OCI-LY7 (cell line): ENCODE data around the gene GSTT2. TPM values are rescaled to one million over a fixed set of nuclear protein-coding genes. Genes with fewer than 3 reads are reported as not detected.
"Not testable (repeated sequence)": the region's sequence is repeated elsewhere in the genome, so short reads cannot be mapped to it uniquely, and the experiment has no call there.

Experiments used
- BruUV-seq: library from RNA; stranded (reverse); fragments of 400-500 nt; replicated peaks from 2 replicates; lab custom pipeline; 2021; lab: Mats Ljungman, UMichigan
- CTCF ChIA-PET: fragments of 300-600 bp; sonication (Branson Sonifier 250); formaldehyde crosslinking; loops from one replicate; lab custom pipeline; 2022; ENCODE audit warnings: antibody characterized with exemption; ENCODE audit not compliant: unreplicated experiment; lab: Charles Lee
- POLR2A ChIA-PET: fragments of 300-600 bp; sonication (Branson Sonifier 250); formaldehyde crosslinking; loops from one replicate; lab custom pipeline; 2022; ENCODE audit warnings: antibody characterized with exemption; lab: Charles Lee
- DNase-seq: peaks from one replicate; pipeline ENCODE4 v3.0.0-alpha.2; 2015; ENCODE audit warnings: low spot score
- H2AFZ ChIP-seq: fragments of 200-600 bp; sonication (generic), shearing (Covaris generic); 2 replicates; pipeline ENCODE4 v1.6.1; 2014; ENCODE audit warnings: mild to moderate bottlenecking, antibody characterized with exemption, low read length, moderate library complexity
- H3K27ac ChIP-seq: fragments of 200-600 bp; sonication (generic); 2 replicates; pipeline ENCODE4 v1.5.1; 2014; ENCODE audit warnings: mixed run types, low read depth, mild to moderate bottlenecking, moderate library complexity, low read length, inconsistent platforms; ENCODE audit not compliant: poor library complexity, severe bottlenecking
- H3K36me3 ChIP-seq: fragments of 200-600 bp; sonication (generic); 2 replicates; pipeline ENCODE4 v1.6.1; 2014; ENCODE audit warnings: mild to moderate bottlenecking, antibody characterized with exemption, low read length, moderate library complexity, mixed read lengths; ENCODE audit not compliant: insufficient read depth
- H3K4me1 ChIP-seq: fragments of 200-600 bp; sonication (generic); 2 replicates; pipeline ENCODE4 v1.5.1; 2014; ENCODE audit warnings: mild to moderate bottlenecking, low read length; ENCODE audit not compliant: insufficient read depth, poor library complexity, severe bottlenecking
- H3K4me2 ChIP-seq: fragments of 200-600 bp; sonication (generic); 2 replicates; pipeline ENCODE4 v1.6.1; 2014; ENCODE audit warnings: mild to moderate bottlenecking, low read length
- H3K4me3 ChIP-seq: fragments of 200-600 bp; sonication (generic); 2 replicates; pipeline ENCODE4 v1.5.1; 2014; ENCODE audit warnings: mild to moderate bottlenecking, low read depth, low read length; ENCODE audit not compliant: poor library complexity, severe bottlenecking
- H3K79me2 ChIP-seq: fragments of 200-600 bp; sonication (generic); 2 replicates; pipeline ENCODE4 v1.6.1; 2016; ENCODE audit warnings: low read depth, mild to moderate bottlenecking, low read length, moderate library complexity, mixed read lengths; ENCODE audit not compliant: insufficient read depth
- H3K9me2 ChIP-seq: fragments of 200-600 bp; sonication (generic); 2 replicates; pipeline ENCODE4 v1.6.1; 2016; ENCODE audit warnings: mild to moderate bottlenecking, low read length, mixed read lengths; ENCODE audit not compliant: insufficient read depth
- H3K9me3 ChIP-seq: fragments of 200-600 bp; sonication (generic); 2 replicates; pipeline ENCODE4 v1.6.1; 2014; ENCODE audit warnings: mild to moderate bottlenecking, mixed run types, low read length, mixed read lengths
- H4K20me1 ChIP-seq: fragments of 200-600 bp; sonication (generic); 2 replicates; pipeline ENCODE4 v1.6.1; 2014; ENCODE audit warnings: mild to moderate bottlenecking, antibody characterized with exemption, low read length, moderate library complexity, mixed read lengths; ENCODE audit not compliant: insufficient read depth
- intact Hi-C: fragments of 100-400 bp; cut with micrococcal nuclease; formaldehyde crosslinking; loops from one replicate; pipeline ENCODE4 v1.10.0; 2022; ENCODE audit not compliant: unreplicated experiment
- total RNA-seq, 2 experiments: library from RNA; depleted of rRNA in 1 of 2; stranded (reverse); fragments of >200 nt in 1 of 2; shearing (Covaris generic) in 1 of 2; gene quantifications; 2 replicates each; pipeline ENCODE4 v1.2.3, GENCODE V29; 2014 to 2022

The GSTT2 gene
- total RNA-seq, 2 experiments from 2014 or later, result not detected

GRCh38 chr22:23974345-23974744 is 5.6 kb upstream of the GSTT2 start, which contains the start of gene DDT:
TSS of gene DDT (minus strand) at chr22:23974441. CDS start at chr22:23974414, 27 bp downstream.
- CTCF ChIA-PET, H3K27ac ChIP-seq, POLR2A ChIA-PET, H3K79me2 ChIP-seq, H3K4me3 ChIP-seq, H3K9me2 ChIP-seq, BruUV-seq, H3K4me2 ChIP-seq, H3K4me1 ChIP-seq, H4K20me1 ChIP-seq, intact Hi-C loops, H2AFZ ChIP-seq, H3K9me3 ChIP-seq, DNase-seq: not testable (repeated sequence)
- H3K36me3 ChIP-seq, result peaks cover 27% of the 10 kb centered on the region

- CTCF ChIA-PET, result not testable (repeated sequence)
These were observed 5.0 kb upstream of the GSTT2 start for GRCh38 chr22:23974836-23975352.

GRCh38 chr22:23977304-23977703 is 2.6 kb upstream of the GSTT2 start:
- CTCF ChIA-PET, H2AFZ ChIP-seq, H3K9me2 ChIP-seq, H4K20me1 ChIP-seq, intact Hi-C loops, H3K79me2 ChIP-seq, POLR2A ChIA-PET, H3K9me3 ChIP-seq, H3K4me1 ChIP-seq, DNase-seq, H3K4me3 ChIP-seq, BruUV-seq, H3K36me3 ChIP-seq, H3K27ac ChIP-seq, H3K4me2 ChIP-seq: not testable (repeated sequence)

More at GRCh38 chr22:23974836-23975352, 5.0 kb upstream of the GSTT2 start:
- H3K9me2 ChIP-seq, H4K20me1 ChIP-seq, H3K27ac ChIP-seq, H3K4me3 ChIP-seq, H3K79me2 ChIP-seq, intact Hi-C loops, H2AFZ ChIP-seq, BruUV-seq, H3K9me3 ChIP-seq, POLR2A ChIA-PET, DNase-seq, H3K4me1 ChIP-seq, H3K4me2 ChIP-seq: not testable (repeated sequence)
- peaks cover 22% of the 10 kb centered on the region for H3K36me3 ChIP-seq

GRCh38 chr22:23980567-23980966 is 633 bp downstream of the GSTT2 start:
- H4K20me1 ChIP-seq, H3K36me3 ChIP-seq, DNase-seq, H3K9me2 ChIP-seq, POLR2A ChIA-PET, H3K9me3 ChIP-seq, CTCF ChIA-PET, H3K27ac ChIP-seq, H3K79me2 ChIP-seq, H3K4me1 ChIP-seq, H2AFZ ChIP-seq, BruUV-seq, H3K4me2 ChIP-seq, H3K4me3 ChIP-seq: not testable (repeated sequence)
- intact Hi-C loops, result loop anchor here (10.0 kb wide), 1 partner anchor 264 kb away; the partner anchor contains the start of gene GGT5
